Measurements from ENCODE around the gene FAM222B.

Gene FAM222B

GRCh38 chr17:28807925-28808634, 34.5 kb downstream of the FAM222B start (continued):
- TF ChIP-seq TRIM28 (IDR thresholded peaks at IDR 0.05; ENCODE audit: borderline replicate concordance, low read length) (peak; percentile 63; the same call in 1 of the 2 replicates), ELK4 (IDR thresholded peaks at IDR 0.05; ENCODE audit: borderline replicate concordance, low read depth, low read length) (no peak), ZNF404 (tag by site-specific recombination; IDR thresholded peaks at IDR 0.05) (no peak), ZNF704 (tag by site-specific recombination; IDR thresholded peaks at IDR 0.05) (no peak), ZNF221 (tag by site-specific recombination; IDR thresholded peaks at IDR 0.05; ENCODE audit: borderline replicate concordance) (no peak), REST (tag by site-specific recombination; IDR thresholded peaks at IDR 0.05) (peak; percentile 51; the same call in 1 of the 2 replicates), GFI1B (tag by site-specific recombination; IDR thresholded peaks at IDR 0.05) (peak; percentile 81), ZNF830 (tag by site-specific recombination; IDR thresholded peaks at IDR 0.05; ENCODE audit: low read depth) (no peak), GLIS1 (tag by site-specific recombination; IDR thresholded peaks at IDR 0.05) (peak; percentile 90), KLF17 (tag by site-specific recombination; IDR thresholded peaks at IDR 0.05) (0 out of 2 replicates have a peak, but pooled peaks have one; percentile 24), INSM2 (tag by site-specific recombination; IDR thresholded peaks at IDR 0.05) (peak; percentile 55; the same call in 1 of the 2 replicates), PRDM4 (tag by site-specific recombination; IDR thresholded peaks at IDR 0.05) (peak; percentile 10; the same call in 1 of the 2 replicates), SP7 (tag by site-specific recombination; IDR thresholded peaks at IDR 0.05) (peak; percentile 58), TSHZ1 (tag by site-specific recombination; IDR thresholded peaks at IDR 0.05; ENCODE audit: borderline replicate concordance) (peak; percentile 64; the same call in 1 of the 2 replicates), KLF8 (tag by site-specific recombination; IDR thresholded peaks at IDR 0.05) (peak; percentile 54), ZNF398 (tag by site-specific recombination; IDR thresholded peaks at IDR 0.05) (peak; percentile 45; the same call in 1 of the 2 replicates), PRDM1 (tag by site-specific recombination; IDR thresholded peaks at IDR 0.05) (0 out of 2 replicates have a peak, but pooled peaks have one; percentile 45), PATZ1 (tag by site-specific recombination; IDR thresholded peaks at IDR 0.05) (0 out of 2 replicates have a peak, but pooled peaks have one; percentile 34)

Measured in HEK293 (cell line).